HG02763 (cell line): ENCODE data around the gene INPP5J.

Experiments
- ATAC-seq: cut with Tn5 transposase; IDR thresholded peaks from one replicate; pipeline ENCODE4 v1.9.1; 2021; ENCODE audit warnings: mild to moderate bottlenecking, moderate library complexity; ENCODE audit not compliant: unreplicated experiment

The INPP5J gene

GRCh38 chr22:31123292-31123602 is 481 bp downstream of the INPP5J start:
- ATAC-seq = no peak

- no peak for ATAC-seq
Measured at GRCh38 chr22:31124290-31124689, 1.5 kb downstream of the INPP5J start.

DNA sequence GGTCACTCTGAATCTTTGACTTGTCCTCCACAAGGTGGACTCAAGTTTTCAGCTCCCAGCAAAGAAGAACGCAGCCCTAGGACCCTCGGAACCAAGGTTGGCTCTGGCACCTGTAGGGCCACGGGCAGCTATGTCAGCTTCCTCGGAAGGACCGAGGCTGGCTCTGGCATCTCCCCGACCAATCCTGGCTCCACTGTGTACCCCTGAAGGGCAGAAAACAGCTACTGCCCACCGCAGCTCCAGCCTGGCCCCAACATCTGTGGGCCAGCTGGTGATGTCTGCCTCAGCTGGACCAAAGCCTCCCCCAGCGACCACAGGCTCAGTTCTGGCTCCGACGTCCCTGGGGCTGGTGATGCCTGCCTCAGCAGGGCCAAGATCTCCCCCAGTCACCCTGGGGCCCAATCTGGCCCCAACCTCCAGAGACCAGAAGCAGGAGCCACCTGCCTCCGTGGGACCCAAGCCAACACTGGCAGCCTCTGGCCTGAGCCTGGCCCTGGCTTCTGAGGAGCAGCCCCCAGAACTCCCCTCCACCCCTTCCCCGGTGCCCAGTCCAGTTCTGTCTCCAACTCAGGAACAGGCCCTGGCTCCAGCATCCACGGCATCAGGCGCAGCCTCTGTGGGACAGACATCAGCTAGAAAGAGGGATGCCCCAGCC is 2.2 kb downstream of the INPP5J start:
- ATAC-seq = no peak

DNA sequence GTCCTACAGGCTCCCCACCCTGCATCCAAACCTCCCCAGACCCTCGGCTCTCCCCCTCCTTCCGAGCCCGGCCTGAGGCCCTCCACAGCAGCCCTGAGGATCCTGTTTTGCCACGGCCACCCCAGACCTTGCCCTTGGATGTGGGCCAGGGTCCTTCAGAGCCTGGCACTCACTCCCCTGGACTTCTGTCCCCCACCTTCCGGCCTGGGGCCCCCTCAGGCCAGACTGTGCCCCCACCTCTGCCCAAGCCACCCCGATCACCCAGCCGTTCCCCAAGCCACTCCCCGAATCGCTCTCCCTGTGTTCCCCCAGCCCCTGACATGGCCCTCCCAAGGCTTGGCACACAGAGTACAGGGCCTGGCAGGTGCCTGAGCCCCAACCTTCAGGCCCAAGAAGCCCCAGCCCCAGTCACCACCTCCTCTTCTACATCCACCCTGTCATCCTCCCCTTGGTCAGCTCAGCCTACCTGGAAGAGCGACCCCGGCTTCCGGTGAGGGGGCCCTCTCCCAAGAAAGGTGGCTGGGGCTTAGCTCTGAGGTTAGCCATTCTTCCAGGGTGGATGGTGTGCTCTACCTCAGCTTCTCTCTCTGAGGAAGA is 2.9 kb downstream of the INPP5J start:
- no peak for ATAC-seq

DNA sequence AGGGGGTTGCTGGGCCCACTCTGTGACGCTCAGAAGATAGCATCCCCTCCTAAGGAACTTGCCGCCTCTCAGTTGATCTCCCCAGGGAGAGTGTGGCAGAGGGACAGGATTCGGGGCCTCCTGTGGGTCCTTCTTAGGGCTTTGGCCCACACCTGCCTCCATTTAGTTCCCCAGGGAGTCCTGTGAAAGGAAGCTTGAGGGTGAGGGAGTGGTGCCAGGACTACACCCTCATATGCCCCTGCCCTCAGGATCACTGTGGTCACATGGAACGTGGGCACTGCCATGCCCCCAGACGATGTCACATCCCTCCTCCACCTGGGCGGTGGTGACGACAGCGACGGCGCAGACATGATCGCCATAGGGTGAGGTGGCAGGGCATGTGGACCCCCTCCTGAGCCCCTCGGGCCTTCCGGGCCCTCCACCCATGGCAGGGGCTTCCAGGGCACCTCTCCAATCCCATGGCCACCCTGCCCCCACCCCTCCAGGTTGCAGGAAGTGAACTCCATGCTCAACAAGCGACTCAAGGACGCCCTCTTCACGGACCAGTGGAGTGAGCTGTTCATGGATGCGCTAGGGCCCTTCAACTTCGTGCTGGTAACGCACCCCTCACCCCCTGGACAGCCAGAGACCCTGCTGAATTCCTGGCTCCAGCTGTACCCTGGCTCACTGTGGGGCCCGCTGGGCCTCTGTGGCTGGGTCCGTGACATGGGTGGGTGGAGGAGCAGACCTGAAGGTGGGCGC is 3.5 kb downstream of the INPP5J start:
- ATAC-seq = no peak

GRCh38 chr22:31126869-31127175 is 4.1 kb downstream of the INPP5J start:
- ATAC-seq = no peak

DNA sequence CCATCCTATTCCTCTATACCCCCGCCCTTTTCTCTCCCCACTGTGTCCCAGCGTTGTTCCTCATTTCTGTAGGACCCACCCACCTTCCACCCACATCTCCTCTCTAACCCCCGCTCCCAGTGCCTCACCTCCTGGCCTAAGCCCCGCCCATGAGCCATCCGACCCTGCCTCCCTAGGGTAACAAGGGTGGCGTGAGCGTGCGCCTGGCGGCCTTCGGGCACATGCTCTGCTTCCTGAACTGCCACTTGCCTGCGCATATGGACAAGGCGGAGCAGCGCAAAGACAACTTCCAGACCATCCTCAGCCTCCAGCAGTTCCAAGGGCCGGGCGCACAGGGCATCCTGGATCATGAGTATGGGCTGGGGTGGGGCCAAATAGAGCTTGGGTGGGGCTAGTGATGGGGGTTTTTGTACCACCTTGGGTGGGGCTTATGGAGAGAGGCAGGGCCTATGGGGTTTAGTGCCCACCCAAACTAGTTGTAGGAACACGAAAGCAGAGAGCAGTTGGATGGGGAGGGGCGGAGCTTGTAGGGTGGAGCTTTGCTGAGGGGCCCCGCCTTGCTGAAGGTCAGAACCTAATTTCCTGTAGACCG is 4.5 kb downstream of the INPP5J start:
- ATAC-seq = no peak

DNA sequence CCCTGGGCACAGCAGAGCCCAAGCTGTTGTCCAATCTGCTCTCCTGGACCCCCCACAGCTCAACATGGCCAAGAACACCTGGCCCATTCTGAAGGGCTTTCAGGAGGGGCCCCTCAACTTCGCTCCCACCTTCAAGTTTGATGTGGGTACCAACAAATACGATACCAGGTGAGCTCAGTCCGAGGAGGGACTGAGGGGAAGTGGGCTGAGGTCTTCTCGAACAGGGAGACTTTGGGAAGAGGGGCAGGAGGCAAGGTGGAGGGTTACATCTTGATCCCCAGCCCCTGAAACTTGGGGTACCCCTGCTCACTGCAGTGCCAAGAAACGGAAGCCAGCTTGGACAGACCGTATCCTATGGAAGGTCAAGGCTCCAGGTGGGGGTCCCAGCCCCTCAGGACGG is 5.4 kb downstream of the INPP5J start:
- ATAC-seq = no peak

GRCh38 chr22:31130873-31131272 is 8.1 kb downstream of the INPP5J start:
- no peak for ATAC-seq

- no peak for ATAC-seq
Measured at GRCh38 chr22:31133911-31134310, 11.1 kb downstream of the INPP5J start.

DNA sequence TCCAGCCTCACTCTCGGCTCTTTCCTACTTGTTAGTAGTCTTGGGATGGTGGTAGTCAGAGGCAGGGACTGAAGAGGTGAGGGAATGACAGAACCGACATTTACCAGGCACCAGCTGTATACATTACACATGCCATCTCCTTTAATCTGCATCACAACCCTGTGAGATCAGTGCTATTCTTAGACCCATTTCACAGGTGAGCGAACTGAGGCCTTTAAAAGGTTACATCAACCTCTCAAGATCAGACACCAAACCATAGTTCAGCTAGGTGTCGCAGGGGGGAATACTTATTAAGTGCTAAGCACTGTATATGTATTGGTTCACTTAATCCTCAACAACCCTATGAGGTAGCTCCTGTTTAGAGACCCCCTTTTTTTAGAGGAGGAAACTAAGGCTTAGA is 11.9 kb downstream of the INPP5J start:
- ATAC-seq = no peak

DNA sequence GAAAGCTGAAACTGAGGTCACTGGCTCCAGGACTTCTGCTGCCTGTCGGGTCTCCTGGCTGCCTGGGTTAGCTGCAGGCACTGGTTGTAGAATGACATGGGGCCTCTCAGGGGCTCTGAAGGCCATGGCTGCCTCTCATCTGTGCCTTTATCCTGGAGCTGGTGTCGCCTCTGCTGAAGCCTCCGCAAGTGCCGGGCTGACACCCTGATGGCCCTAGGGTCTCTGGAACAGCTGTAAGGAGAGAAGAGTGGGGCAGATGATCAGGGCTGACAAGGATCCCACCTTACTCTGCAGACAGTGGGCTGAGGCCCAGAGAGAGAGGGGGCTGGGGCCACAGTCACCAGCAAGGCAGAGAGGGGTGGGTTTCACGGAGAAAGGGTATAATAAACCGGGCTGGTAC is 12.9 kb downstream of the INPP5J start:
- ATAC-seq = no peak

- no peak for ATAC-seq
Measured at GRCh38 chr22:31136155-31136554, 13.4 kb downstream of the INPP5J start.

- ATAC-seq = no peak
Measured at GRCh38 chr22:31136711-31137110, 13.9 kb downstream of the INPP5J start.

DNA sequence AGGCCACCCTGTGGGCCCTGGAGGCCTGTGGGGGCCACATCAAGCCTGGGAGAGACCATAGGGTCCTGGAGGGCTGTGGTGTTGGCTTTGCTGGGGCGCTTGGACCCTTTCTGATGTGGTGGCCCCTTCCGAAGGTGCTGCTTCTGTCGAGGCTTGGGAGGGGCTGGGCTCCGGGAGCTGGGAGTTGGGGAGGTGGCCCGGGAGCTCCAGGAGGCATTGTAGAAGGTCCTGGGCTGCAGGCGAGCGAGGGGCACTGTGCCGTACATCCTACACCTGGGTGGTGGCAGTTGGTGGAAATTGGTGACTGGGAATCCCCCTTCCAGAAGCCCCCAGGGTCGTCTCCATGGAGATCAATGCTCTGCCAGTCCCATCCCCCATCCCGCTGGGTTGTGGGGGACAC is 15.0 kb downstream of the INPP5J start:
- no peak for ATAC-seq

DNA sequence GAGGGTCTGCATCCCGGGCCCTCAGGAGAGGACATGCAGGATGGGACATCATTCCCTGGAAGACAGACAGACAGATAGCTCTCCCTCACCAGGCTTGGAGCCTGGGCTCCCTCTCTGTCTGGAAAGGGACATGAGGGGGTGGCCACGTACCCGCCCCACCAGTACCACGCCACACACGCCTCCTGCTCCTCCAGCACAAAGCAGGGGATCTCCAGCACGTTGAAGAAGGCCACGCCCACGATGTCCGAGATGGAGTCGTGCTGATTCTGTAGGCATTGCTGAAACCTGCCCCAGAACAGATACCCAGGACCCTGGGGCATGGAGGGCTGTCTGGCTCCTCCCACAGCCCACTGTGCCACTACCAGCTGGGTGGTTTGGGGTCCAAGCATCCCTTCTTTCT is 15.4 kb downstream of the INPP5J start:
- ATAC-seq = no peak

- ATAC-seq = no peak
Measured at GRCh38 chr22:31139066-31139465, 16.3 kb downstream of the INPP5J start.

- no peak for ATAC-seq
Measured at GRCh38 chr22:31139866-31140716, 17.3 kb downstream of the INPP5J start, which contains the start of gene PLA2G3. Gene PLA2G3 (minus strand): TSS chr22:31140508. CDS start chr22:31140354, 154 bp downstream.

DNA sequence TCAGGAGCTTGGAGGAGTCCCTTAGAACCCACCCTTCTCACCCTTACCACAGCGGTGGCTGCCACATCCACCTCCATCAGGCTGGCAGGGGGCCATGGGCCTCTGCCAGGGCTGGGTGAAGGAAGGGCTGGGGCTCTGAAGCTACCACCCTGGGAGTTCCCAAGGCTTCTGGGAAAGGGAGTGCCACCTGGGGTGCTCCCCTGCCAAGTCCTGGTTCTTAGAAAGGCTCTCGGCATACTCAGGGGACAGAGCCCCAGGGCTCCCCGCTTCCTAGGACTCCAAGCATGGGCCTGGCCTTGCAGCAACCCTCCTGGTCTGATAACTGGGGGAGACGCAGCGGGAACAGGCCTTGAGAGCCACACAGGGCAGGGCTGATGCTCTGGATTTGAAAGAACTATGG is 18.0 kb downstream of the INPP5J start:
- no peak for ATAC-seq

DNA sequence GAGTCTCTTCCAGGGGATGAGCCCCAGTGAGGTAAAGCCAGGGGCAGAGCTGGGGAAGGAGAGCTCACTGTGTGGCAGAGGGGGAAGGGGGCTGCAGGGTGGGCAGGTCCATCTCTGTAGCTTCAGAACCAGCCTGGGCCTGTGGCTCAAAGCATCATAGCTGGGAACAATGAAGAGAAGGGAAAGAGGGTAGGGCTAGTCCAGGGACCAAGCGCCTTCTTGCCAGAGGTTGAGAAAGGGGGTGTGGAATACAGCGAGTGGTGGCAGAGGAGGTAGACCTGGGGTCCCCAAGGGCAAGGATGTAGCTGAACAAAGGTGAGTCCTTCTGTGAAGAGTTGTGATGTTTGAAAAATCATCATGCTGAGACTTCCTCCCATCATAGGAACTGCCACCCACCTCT is 18.8 kb downstream of the INPP5J start:
- ATAC-seq = no peak

GRCh38 chr22:31142285-31142684 is 19.5 kb downstream of the INPP5J start:
- no peak for ATAC-seq
